Duodenal mucosa (tissue), 2 donors: Measurements from ENCODE around the gene VSIR.
A peak's percentile ranks its signal among the peaks of the same experiment; 100 is the strongest.

Source experiments
- H3K27ac ChIP-seq: one replicate; pipeline ENCODE4 v1.7.0; 2013; ENCODE audit warnings: low read depth, low read length
- H3K27me3 ChIP-seq, 2 donors: one replicate each; pipeline ENCODE4 v1.7.0; 2013; ENCODE audit warnings: low read length in 2 of 2, control low read depth in 1 of 2; ENCODE audit not compliant: insufficient read depth in 2 of 2, control insufficient read depth in 1 of 2
- H3K36me3 ChIP-seq, 2 donors: one replicate each; pipeline ENCODE4 v1.7.0; 2013; ENCODE audit warnings: low read length in 2 of 2, control low read depth in 1 of 2; ENCODE audit not compliant: insufficient read depth in 2 of 2, control insufficient read depth in 1 of 2
- H3K4me1 ChIP-seq, 2 donors: one replicate each; pipeline ENCODE4 v1.7.0; 2013; ENCODE audit warnings: low read length in 2 of 2, control low read depth in 1 of 2; ENCODE audit not compliant: insufficient read depth in 2 of 2, control insufficient read depth in 1 of 2
- H3K4me3 ChIP-seq, 2 donors: one replicate each; pipeline ENCODE4 v1.7.0; 2013; ENCODE audit warnings: low read length in 2 of 2, low read depth in 1 of 2
- H3K9ac ChIP-seq, 2 donors: one replicate each; pipeline ENCODE4 v1.7.0; 2013; ENCODE audit warnings: low read length in 2 of 2, low read depth in 1 of 2
- H3K9me3 ChIP-seq, 2 donors: one replicate each; pipeline ENCODE4 v1.7.0; 2013; ENCODE audit warnings: low read length in 2 of 2, control low read depth in 1 of 2; ENCODE audit not compliant: control insufficient read depth in 1 of 2

VSIR gene

GRCh38 chr10:71747039-71747531 lies 26.2 kb downstream of the VSIR start:
- Histone ChIP-seq H3K27me3 (no peaks in the 10 kb centered on the region), H3K9ac (peak overlapping the region; percentile 31 to 32), H3K4me1 (peaks cover 70 to 73% of the 10 kb centered on the region in 2 donors), H3K27ac (peak overlapping the region; percentile 83), H3K4me3 (no peak overlapping the region), H3K36me3 (peaks cover 13 to 24% of the 10 kb centered on the region in 2 donors), H3K9me3 (no peaks in the 10 kb centered on the region)

- Histone ChIP-seq H3K4me3 (no peak overlapping the region), H3K4me1 (peaks cover 70 to 73% of the 10 kb centered on the region in 2 donors), H3K9ac (peak overlapping the region; percentile 31 to 32), H3K27me3 (no peaks in the 10 kb centered on the region), H3K27ac (peak overlapping the region; percentile 83), H3K9me3 (no peaks in the 10 kb centered on the region), H3K36me3 (peaks cover 10 to 18% of the 10 kb centered on the region in 2 donors)
Observed at GRCh38 chr10:71746344-71747037, 26.8 kb downstream of the VSIR start.

DNA sequence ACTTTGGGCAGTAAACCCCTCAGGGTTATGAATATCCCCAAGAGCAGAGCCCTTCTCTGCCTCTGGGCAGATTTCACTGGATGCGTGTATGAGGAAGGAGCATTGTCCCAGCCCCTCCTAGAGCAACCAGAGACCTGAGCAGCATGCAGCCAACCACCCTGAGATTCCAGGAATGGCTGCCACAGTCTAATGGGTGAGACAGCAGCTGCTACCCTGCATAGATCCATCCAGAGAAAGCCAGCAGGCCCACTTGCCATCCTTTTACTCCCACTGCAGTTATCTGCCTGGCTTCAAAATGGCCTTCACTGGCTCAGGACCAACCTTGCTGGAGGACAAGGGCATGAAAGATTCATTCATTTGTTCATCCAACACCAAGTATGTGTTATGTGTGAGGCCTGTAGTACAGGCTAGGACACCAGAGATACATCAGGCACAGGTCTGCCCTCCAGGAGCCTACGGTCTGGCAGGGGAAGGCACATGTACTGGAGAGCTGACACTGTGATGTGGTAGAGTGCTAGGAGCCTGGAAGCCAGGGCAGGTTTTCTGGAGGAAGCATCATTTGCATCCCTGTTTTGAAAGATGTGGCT lies 27.6 kb downstream of the VSIR start:
- peaks cover 67 to 79% of the 10 kb centered on the region in 2 donors for H3K4me1 ChIP-seq
- peak overlapping the region; percentile 31 to 32 for H3K9ac ChIP-seq
- no peaks in the 10 kb centered on the region for H3K27me3 ChIP-seq
- peaks cover 8 to 13% of the 10 kb centered on the region in 2 donors for H3K36me3 ChIP-seq
- no peaks in the 10 kb centered on the region for H3K9me3 ChIP-seq
- H3K27ac ChIP-seq: no peak overlapping the region
- H3K4me3 ChIP-seq: no peak overlapping the region

- Histone ChIP-seq H3K9ac (no peak overlapping the region), H3K4me3 (no peak overlapping the region), H3K27me3 (no peaks in the 10 kb centered on the region), H3K36me3 (peaks cover 1 to 6% of the 10 kb centered on the region in 2 donors), H3K9me3 (no peaks in the 10 kb centered on the region), H3K4me1 (peaks cover 67 to 80% of the 10 kb centered on the region in 2 donors), H3K27ac (no peak overlapping the region)
Observed at GRCh38 chr10:71744897-71745663, 28.2 kb downstream of the VSIR start.

- H3K4me1 ChIP-seq: peaks cover 62 to 78% of the 10 kb centered on the region in 2 donors
- no peaks in the 10 kb centered on the region for H3K9me3 ChIP-seq
- no peak overlapping the region for H3K9ac ChIP-seq
- H3K36me3 ChIP-seq: no peaks in the 10 kb centered on the region
- no peak overlapping the region for H3K27ac ChIP-seq
- no peaks in the 10 kb centered on the region for H3K27me3 ChIP-seq
- no peak overlapping the region for H3K4me3 ChIP-seq
Observed at GRCh38 chr10:71743866-71744265, 29.5 kb downstream of the VSIR start.

GRCh38 chr10:71743089-71743838 lies 30.1 kb downstream of the VSIR start:
- H3K9ac ChIP-seq: no peak overlapping the region
- no peak overlapping the region for H3K27ac ChIP-seq
- H3K4me3 ChIP-seq: peak overlapping the region in 1 of 2 donors; percentile 2
- H3K27me3 ChIP-seq: no peaks in the 10 kb centered on the region
- H3K4me1 ChIP-seq: peaks cover 58 to 72% of the 10 kb centered on the region in 2 donors
- H3K36me3 ChIP-seq: no peaks in the 10 kb centered on the region
- H3K9me3 ChIP-seq: no peaks in the 10 kb centered on the region

GRCh38 chr10:71742301-71743088 lies 30.8 kb downstream of the VSIR start:
- Histone ChIP-seq H3K27ac (no peak overlapping the region), H3K9me3 (no peaks in the 10 kb centered on the region), H3K4me1 (peaks cover 57 to 67% of the 10 kb centered on the region in 2 donors), H3K4me3 (peak overlapping the region in 1 of 2 donors; percentile 2), H3K27me3 (no peaks in the 10 kb centered on the region), H3K9ac (no peak overlapping the region), H3K36me3 (no peaks in the 10 kb centered on the region)

DNA sequence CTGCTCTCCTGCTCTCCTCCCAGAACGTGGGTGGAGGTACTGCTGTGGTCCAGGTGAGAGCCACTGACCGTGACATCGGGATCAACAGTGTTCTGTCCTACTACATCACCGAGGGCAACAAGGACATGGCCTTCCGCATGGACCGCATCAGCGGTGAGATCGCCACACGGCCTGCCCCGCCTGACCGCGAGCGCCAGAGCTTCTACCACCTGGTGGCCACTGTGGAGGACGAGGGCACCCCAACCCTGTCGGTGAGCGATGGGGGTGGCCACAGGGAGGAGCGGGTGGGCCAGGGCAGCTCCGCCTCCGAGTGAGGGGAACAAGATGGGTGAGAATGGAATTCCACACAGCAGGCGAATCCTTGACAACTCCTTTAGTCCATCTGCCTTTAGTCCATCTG lies 31.6 kb downstream of the VSIR start:
- H3K9me3 ChIP-seq: no peaks in the 10 kb centered on the region
- H3K36me3 ChIP-seq: no peaks in the 10 kb centered on the region
- H3K4me3 ChIP-seq: no peak overlapping the region
- H3K9ac ChIP-seq: no peak overlapping the region
- H3K27ac ChIP-seq: no peak overlapping the region
- H3K27me3 ChIP-seq: no peaks in the 10 kb centered on the region
- peaks cover 57 to 67% of the 10 kb centered on the region in 2 donors for H3K4me1 ChIP-seq

GRCh38 chr10:71741029-71741428 lies 32.3 kb downstream of the VSIR start:
- no peak overlapping the region for H3K27ac ChIP-seq
- no peak overlapping the region for H3K4me3 ChIP-seq
- H3K4me1 ChIP-seq: peaks cover 57 to 67% of the 10 kb centered on the region in 2 donors
- H3K9me3 ChIP-seq: no peaks in the 10 kb centered on the region
- no peaks in the 10 kb centered on the region for H3K27me3 ChIP-seq
- H3K9ac ChIP-seq: no peak overlapping the region
- no peaks in the 10 kb centered on the region for H3K36me3 ChIP-seq
